Measurements from ENCODE around the gene EGFL8.

EGFL8 gene

GRCh38 chr6:32132110-32132509 is 32.3 kb upstream of the EGFL8 start:
- TF ChIP-seq RAD21 (IDR thresholded peaks at IDR 0.05; ENCODE audit: low read depth) (no peak), NFIC (IDR thresholded peaks at IDR 0.05) (no peak), USF1 (IDR thresholded peaks at IDR 0.05) (no peak), MAX (IDR thresholded peaks at IDR 0.05) (no peak), TAF1 (IDR thresholded peaks at IDR 0.05; ENCODE audit: low read depth) (no peak), TEAD4 (IDR thresholded peaks at IDR 0.05) (no peak), EP300 (IDR thresholded peaks at IDR 0.05; ENCODE audit: borderline replicate concordance) (no peak), CREB1 (IDR thresholded peaks at IDR 0.05; ENCODE audit: low read depth) (no peak), FOXM1 (IDR thresholded peaks at IDR 0.05; ENCODE audit: borderline replicate concordance, low read depth) (no peak), REST (IDR thresholded peaks at IDR 0.05; ENCODE audit: low read depth) (no peak)

GRCh38 chr6:32133786-32134185 is 30.6 kb upstream of the EGFL8 start:
- TF ChIP-seq EP300 (IDR thresholded peaks at IDR 0.05; ENCODE audit: borderline replicate concordance), result no peak
- TF ChIP-seq CREB1 (IDR thresholded peaks at IDR 0.05; ENCODE audit: low read depth), result no peak
- no peak for TF ChIP-seq TCF12 (IDR thresholded peaks at IDR 0.05; ENCODE audit: low read depth)
- TF ChIP-seq TEAD4 (IDR thresholded peaks at IDR 0.05), result no peak
- TF ChIP-seq REST (IDR thresholded peaks at IDR 0.05; ENCODE audit: low read depth), result no peak
- TF ChIP-seq EGR1 (IDR thresholded peaks at IDR 0.05), result no peak
- TF ChIP-seq MAX (IDR thresholded peaks at IDR 0.05), result no peak
- TF ChIP-seq CEBPB (IDR thresholded peaks at IDR 0.05), result no peak
- TF ChIP-seq USF1 (IDR thresholded peaks at IDR 0.05), result no peak
- TF ChIP-seq RAD21 (IDR thresholded peaks at IDR 0.05; ENCODE audit: low read depth), result no peak
- TF ChIP-seq TAF1 (IDR thresholded peaks at IDR 0.05; ENCODE audit: low read depth), result no peak
- TF ChIP-seq YY1 (IDR thresholded peaks at IDR 0.05; ENCODE audit: low read depth), result no peak
- no peak for TF ChIP-seq NFIC (IDR thresholded peaks at IDR 0.05)
- TF ChIP-seq ZBTB7A (IDR thresholded peaks at IDR 0.05; ENCODE audit: low read depth), result no peak
- no peak for TF ChIP-seq FOXM1 (IDR thresholded peaks at IDR 0.05; ENCODE audit: borderline replicate concordance, low read depth)

- TF ChIP-seq USF1 (IDR thresholded peaks at IDR 0.05) (no peak), CREB1 (IDR thresholded peaks at IDR 0.05; ENCODE audit: low read depth) (no peak), EP300 (IDR thresholded peaks at IDR 0.05; ENCODE audit: borderline replicate concordance) (no peak), REST (IDR thresholded peaks at IDR 0.05; ENCODE audit: low read depth) (no peak), RAD21 (IDR thresholded peaks at IDR 0.05; ENCODE audit: low read depth) (no peak), NFIC (IDR thresholded peaks at IDR 0.05) (no peak)
Observed at GRCh38 chr6:32137454-32137853, 26.9 kb upstream of the EGFL8 start.

- TF ChIP-seq CREB1 (IDR thresholded peaks at IDR 0.05; ENCODE audit: low read depth), result no peak
- TF ChIP-seq TAF1 (IDR thresholded peaks at IDR 0.05; ENCODE audit: low read depth), result no peak
- TF ChIP-seq ZBTB7A (IDR thresholded peaks at IDR 0.05; ENCODE audit: low read depth), result no peak
- TF ChIP-seq RAD21 (IDR thresholded peaks at IDR 0.05; ENCODE audit: low read depth), result no peak
- no peak for TF ChIP-seq MAX (IDR thresholded peaks at IDR 0.05)
- no peak for TF ChIP-seq TEAD4 (IDR thresholded peaks at IDR 0.05)
- no peak for TF ChIP-seq CEBPB (IDR thresholded peaks at IDR 0.05)
- no peak for TF ChIP-seq REST (IDR thresholded peaks at IDR 0.05; ENCODE audit: low read depth)
- no peak for TF ChIP-seq TCF12 (IDR thresholded peaks at IDR 0.05; ENCODE audit: low read depth)
- TF ChIP-seq YY1 (IDR thresholded peaks at IDR 0.05; ENCODE audit: low read depth), result no peak
- TF ChIP-seq EP300 (IDR thresholded peaks at IDR 0.05; ENCODE audit: borderline replicate concordance), result no peak
- no peak for TF ChIP-seq EGR1 (IDR thresholded peaks at IDR 0.05)
- no peak for TF ChIP-seq USF1 (IDR thresholded peaks at IDR 0.05)
Observed at GRCh38 chr6:32139590-32139989, 24.8 kb upstream of the EGFL8 start.
